Germinal center (tissue), 1 donor: ENCODE measurements around the gene OR5K2.
A peak's percentile ranks its signal among the peaks of the same experiment; 100 is the strongest.

Source experiments
- DNase-seq: peaks from one replicate; pipeline ENCODE4 v3.0.0; 2012; ENCODE audit warnings: mixed read lengths, low spot score

Gene OR5K2

DNA sequence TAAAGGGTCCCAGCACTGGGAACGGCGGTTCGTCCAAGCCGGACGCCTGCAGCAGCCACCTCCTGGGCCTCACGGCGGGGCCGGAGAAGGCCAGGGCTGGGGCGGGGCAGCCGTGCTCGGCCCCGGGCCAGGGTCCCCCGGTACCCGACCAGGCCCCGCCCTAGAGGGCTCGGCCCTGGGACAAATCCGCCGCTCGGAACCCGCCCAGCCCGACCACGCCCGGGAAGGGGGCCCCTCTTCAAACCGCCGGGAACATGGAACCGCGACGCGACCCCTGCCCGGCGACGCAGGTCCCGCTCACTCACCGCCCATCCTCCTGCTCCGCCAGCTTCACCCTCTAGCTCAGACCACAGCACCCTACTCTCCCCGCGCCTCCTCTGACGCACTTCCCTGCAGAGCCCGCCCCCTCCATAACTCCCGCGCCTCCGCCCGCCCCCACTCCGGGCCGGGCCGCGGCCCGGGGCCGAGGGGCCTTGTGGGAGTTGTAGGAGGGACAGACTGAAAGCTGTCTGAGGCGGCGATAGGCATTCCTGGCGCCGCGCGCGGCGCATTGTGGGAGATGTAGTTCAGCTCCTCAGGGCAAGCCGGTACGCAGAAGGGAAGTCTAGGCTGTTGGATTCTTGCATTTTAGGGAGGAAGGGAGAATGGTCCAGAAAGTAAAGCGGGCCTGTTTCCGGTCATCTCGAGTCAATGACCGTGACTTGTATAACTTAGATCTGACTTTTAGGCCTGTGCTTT, 25.2 kb downstream of the OR5K2 start, which contains the start of gene CLDND1:
TSS of gene CLDND1 (minus strand) at position 359 of the 738 bp plus-strand sequence. CDS start 1,478 bp downstream, outside the sequence.
- DNase-seq, result peak; percentile 96

DNA sequence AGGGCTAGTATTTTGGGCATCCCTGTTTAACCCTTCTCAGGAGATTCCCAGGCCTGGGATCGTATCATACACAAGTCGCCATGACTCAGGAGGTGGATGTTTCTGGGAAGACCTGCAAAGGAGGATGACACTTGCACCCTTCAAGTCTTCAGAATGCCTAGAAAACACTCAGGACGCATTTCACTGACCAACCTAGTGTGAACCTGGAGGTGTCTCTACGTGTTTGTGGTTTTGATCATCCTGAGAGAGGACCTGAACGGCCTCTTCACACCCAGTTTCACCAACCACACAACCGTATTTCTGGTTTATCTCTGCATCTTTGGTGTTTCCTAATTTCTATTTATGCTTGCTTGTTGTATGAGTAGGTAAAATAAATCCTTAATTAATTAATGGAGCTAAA, 28.0 kb downstream of the OR5K2 start:
- no peak for DNase-seq

DNA sequence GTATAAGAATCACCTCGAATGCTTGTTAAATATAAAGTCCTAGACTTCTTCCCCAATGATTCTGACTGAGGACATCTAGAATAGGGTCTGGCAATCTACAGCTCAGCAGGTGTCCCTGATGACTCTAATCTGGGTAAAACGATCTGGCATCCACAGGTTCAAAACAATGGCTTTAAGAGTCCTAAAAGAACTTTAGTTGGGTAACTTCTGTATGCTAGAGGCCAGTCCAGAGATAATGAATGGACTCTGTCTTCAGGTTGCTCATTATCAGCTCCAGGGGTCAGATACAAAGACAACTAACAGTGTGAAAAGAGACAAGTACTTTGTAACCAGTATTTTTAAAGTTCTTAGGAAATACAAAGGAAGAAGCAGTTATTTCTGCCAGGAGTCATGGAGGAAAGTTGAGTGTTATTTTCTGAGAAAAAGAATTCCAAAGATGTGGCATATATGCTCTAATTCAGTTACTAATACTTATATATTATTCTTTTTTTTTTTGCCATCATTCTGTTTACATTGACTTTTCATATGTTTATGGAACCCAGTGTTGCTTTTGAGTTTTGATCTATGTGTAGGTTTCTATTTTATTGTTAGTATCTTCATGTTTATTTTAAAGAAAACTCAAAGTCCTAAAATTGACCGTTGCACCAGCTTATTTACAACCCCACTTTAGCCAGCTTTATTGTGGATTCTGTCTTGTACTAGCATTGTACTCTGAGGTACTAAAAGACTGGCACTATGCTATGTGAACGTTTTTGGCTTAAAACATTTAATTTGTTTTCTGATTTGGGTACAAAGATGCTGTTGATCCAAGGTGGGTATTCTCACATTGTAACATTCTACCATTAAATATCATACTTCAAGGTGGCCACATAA, 31.2 kb downstream of the OR5K2 start:
- no peak for DNase-seq

DNA sequence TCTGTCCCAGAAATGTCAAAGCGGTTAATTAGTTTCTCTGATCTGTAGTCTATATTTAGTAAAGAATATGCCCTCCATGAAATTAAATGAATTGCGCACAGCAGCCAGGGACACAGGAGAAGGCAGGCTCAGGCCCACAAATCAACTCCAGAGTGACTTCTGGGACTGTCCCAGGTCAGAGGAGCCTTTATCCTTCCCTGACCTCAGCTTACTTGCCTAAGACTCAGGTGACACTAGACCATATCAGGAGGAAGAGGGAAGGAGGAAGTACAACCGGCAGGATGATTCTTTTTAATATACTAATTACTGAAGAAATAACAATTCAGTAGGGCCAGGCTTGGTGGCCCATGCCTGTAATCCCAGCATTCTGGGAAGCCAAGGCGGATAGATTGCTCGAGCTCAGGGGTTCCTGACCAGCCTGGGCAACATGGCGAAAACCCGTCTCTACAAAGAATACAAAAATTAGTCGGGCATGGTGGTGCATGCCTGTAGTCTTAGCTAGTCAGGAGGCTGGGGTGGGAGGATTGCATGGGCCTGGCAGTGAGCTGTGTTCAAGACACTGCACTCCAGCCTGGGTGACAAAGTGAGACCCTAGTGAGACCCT, 32.5 kb downstream of the OR5K2 start:
- DNase-seq, result no peak

DNA sequence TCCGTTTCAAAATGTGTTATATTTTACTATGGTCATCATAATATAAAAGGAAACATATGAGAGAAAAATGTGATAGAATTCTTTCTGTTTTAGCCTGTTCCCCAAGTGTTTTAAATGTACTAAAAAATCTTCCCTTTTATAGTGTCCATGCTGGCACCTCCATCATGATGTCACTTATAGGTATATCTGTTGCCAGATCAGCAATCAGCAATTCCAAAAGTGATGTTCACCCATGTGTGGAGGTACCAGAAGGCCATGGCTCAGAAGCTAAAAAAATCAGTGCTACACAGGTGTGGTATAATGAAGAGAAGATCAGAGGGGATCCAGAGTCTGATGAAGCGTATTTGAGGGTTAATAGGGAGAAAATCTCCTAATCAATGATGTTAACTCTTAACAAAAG, 33.2 kb downstream of the OR5K2 start:
- no peak for DNase-seq

DNA sequence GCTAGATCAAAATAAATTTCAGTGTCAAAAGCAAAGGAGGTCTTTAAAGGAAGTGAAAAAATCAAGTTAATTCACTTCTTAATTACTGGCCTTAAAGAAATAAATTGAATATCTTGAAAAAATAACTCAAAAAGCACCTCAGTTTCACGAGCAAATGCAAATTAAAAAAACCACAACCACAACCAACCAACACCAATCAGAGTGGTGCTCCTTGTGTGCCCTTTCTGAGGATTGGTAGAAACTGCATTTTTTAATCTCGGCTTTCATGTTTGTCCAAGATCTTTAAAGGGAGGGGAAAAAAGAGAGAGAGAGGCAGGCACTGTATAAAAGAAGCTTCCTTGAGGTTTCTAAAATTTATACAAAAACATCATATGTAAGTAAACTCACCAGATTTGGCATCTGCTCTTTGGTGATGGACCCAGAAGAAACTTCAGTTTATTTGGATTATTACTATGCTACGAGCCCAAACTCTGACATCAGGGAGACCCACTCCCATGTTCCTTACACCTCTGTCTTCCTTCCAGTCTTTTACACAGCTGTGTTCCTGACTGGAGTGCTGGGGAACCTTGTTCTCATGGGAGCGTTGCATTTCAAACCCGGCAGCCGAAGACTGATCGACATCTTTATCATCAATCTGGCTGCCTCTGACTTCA, 34.3 kb downstream of the OR5K2 start, which contains the start of gene GPR15:
TSS of gene GPR15 (plus strand) at position 357 of the 653 bp plus-strand sequence. CDS start at position 413, 56 bp downstream.
- no peak for DNase-seq

DNA sequence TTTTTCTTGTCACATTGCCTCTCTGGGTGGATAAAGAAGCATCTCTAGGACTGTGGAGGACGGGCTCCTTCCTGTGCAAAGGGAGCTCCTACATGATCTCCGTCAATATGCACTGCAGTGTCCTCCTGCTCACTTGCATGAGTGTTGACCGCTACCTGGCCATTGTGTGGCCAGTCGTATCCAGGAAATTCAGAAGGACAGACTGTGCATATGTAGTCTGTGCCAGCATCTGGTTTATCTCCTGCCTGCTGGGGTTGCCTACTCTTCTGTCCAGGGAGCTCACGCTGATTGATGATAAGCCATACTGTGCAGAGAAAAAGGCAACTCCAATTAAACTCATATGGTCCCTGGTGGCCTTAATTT, 34.8 kb downstream of the OR5K2 start:
- DNase-seq, result no peak

DNA sequence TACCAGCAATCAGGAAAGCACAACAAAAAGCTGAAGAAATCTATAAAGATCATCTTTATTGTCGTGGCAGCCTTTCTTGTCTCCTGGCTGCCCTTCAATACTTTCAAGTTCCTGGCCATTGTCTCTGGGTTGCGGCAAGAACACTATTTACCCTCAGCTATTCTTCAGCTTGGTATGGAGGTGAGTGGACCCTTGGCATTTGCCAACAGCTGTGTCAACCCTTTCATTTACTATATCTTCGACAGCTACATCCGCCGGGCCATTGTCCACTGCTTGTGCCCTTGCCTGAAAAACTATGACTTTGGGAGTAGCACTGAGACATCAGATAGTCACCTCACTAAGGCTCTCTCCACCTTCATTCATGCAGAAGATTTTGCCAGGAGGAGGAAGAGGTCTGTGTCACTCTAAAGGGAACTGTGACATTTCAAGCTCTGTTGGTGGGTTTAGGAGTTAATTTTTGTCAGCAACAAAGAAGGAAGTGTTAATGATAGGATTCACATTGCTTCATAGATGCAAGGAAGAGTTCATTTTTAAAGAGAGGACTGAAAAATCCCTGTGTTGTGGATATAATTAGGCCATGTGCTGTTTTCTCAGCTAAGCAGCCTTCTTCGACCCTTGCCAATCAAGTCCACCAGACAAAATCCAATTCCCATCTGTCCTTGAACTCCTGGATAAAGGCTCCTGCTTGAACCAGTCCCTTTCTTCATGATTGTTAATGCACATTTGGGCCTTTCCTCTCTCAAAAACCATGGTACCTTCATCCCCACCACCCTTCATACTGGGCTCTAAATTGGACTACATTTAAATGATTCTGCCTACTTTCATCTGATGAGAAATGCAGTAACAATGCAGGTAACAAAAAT, 35.5 kb downstream of the OR5K2 start:
- no peak for DNase-seq

DNA sequence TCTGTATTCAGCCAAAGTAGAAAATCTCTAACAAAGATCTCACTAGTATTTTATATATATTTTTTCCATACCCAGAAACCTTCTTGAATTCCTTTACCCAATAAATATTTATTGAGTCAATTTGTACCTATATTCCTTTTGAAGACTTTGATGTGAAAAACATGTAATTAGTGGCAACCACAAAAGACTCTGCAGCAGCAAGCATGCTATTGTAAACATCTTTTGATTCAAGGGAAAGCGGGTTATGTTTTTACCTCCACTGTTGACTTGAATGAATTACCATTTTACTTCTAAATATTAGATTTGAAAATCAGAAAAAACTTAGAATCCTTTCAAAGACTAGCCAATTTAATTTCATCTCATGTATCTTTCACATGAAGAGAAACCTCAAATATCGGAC, 36.7 kb downstream of the OR5K2 start:
- no peak for DNase-seq

DNA sequence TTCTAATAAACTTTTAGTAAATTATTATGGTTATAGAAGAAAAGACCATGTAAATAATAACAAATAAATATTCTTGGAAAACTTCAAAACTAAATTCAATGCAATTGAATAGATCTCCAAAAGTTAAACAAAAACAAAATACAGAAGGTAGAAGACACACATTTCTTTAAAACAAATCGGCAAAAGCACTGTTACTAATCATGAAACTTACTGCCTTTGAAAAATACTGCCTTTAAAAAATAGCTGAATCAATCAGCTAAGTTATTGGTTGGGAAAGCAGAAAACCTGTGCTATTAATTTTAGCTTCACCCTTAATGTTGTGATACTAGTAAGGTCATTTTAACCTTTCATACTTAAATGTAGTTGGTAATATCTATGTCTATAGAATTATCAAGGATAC, 37.3 kb downstream of the OR5K2 start:
- DNase-seq, result no peak

DNA sequence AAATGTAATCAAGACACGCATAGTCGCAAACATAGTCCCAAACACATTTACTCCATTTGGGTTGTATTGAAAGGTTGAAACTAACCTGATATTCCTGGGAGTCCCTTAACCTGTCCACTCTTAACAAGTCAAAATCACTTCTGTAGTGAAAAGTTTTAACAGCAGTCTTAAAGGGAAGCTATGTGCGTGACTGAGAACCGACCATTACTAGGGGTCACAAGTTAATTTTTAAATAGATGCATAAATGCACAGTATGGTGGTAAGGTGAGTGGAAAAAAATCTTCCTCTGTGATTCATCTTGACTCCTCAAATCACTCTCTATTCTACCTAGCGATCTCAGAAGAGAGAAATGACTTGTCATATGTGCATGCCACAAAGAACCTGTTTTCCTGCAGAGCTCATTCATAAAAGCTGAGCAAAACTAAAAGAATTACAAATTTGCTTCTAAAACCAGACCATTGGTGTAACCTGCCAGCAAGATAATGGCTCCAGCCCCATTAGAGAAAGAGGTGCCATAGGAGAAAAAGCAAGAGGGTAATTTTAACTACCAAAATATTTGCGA, 39.1 kb downstream of the OR5K2 start:
- no peak for DNase-seq

DNA sequence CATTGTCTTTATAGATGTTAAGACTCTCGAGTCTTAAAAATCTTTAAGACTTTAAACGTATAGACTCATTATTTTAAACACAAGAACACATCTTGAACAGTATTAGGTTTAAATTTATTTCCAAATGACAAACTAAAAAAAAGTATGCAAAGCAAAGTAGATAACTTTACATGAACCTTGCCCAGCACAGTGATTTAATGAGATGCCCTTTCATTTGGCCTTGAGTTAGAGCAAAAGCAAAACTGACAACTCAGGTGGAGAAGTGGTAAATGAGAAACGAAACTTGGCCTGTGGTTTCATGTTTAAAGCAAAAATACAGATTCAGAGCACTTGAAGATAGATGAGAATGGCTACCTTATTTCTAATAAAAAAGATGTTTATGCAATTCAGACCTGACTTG, 42.9 kb downstream of the OR5K2 start:
- DNase-seq, result peak; percentile 52

DNA sequence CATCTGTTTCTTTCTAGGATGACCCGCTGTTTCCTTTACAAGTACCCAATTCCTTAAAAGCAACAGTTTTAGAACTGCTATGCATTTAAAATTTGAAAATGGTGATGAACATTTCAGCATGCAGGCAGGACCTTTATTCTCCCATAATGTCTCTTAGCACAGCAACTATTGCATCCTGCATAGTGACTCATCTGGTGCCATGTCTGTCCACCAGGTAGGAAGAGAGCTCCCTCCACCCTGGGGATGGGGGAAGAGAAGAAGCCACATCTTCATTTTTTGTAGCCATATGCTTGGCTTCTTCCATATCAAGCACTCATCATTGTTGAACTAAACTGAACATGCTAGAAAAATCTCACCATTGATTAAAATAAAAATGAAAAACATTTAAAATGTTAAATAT, 44.2 kb downstream of the OR5K2 start:
- no peak for DNase-seq

DNA sequence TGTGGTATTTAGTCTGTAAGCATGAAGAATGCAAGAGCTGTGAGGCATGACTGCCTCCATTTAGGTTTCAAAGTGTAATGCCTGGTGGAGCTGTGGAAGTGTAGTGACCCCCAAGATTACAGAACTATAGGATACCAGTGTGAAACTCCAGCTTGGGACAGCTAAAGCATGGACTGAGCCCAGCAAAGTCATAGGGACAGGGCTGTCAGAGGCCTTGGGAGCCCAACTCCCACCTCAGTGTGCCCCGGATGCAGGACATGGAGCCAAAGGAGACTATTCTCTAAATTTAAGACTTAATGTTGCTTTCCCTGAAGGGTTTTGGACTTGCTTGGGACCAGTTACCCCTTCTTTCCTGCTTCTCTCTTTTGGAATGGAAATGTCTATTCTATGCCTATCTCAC, 45.1 kb downstream of the OR5K2 start:
- DNase-seq, result no peak

DNA sequence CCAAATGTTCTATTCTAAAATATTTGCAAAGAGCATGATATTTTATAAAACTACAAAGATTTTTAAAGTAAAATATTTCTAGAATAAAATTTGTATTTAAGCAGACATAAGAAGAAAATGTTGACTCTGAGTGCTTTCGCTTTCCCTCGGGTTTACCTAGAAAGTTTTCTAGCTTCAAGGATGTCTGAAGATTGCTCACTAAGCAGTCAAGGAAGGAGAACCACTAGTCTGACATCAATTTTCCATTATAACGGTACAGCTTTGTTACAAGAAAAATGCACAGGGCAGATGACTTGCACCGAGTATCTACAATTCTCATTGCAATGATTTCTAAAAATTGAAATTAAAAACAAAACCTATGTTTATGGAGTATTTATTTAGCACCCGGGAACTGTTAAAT, 48.5 kb downstream of the OR5K2 start:
- no peak for DNase-seq
